Loucy (cell line): ENCODE results near the gene CCDC85C.

Experiments
- EZH2phosphoT487 ChIP-seq: fragments of 200-600 bp; IDR thresholded peaks from 2 replicates; pipeline ENCODE4 v1.6.1; 2018; ENCODE audit warnings: antibody characterized with exemption, mild to moderate bottlenecking, moderate library complexity, borderline replicate concordance
- TF ChIP-seq, protein P1 (sequence below): fragments of 200-600 bp; sonication (generic); conservative IDR thresholded peaks from 2 replicates; pipeline ENCODE4 v1.5.1; 2014; ENCODE audit warnings: mild to moderate bottlenecking, antibody characterized with exemption, low read length

DNA sequence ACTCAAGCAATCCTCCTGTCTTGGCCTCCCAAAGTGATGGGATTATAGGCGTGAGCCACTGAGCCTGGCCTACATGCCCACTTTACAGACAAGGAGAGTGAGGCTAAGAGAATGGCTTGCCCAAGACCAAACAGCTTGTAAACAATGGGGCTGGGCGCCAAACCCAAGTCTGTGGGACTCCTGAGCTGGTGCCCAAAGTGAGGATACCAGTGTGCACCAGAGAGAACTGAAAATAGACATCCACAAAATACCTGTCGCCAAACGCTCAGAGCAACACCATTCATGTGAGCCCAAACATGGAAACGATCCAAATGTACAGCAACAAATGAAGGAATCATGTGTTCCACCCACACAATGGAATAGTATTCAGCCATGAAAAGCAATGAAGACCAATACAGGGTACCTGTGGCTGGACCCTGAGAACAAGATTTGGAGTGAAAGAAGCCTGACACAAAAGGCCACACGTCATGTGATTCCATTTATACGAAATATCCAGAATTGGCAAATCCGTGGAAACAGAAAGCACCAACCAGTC lies 84.6 kb downstream of the CCDC85C start:
- TF ChIP-seq, protein P1, sequence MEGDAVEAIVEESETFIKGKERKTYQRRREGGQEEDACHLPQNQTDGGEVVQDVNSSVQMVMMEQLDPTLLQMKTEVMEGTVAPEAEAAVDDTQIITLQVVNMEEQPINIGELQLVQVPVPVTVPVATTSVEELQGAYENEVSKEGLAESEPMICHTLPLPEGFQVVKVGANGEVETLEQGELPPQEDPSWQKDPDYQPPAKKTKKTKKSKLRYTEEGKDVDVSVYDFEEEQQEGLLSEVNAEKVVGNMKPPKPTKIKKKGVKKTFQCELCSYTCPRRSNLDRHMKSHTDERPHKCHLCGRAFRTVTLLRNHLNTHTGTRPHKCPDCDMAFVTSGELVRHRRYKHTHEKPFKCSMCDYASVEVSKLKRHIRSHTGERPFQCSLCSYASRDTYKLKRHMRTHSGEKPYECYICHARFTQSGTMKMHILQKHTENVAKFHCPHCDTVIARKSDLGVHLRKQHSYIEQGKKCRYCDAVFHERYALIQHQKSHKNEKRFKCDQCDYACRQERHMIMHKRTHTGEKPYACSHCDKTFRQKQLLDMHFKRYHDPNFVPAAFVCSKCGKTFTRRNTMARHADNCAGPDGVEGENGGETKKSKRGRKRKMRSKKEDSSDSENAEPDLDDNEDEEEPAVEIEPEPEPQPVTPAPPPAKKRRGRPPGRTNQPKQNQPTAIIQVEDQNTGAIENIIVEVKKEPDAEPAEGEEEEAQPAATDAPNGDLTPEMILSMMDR, result no peak
- TF ChIP-seq EZH2phosphoT487, result no peak
